Heart left ventricle (tissue), 16 donors: ENCODE results near the gene RNF149. TPM values are rescaled to one million over a fixed set of nuclear protein-coding genes. Genes with fewer than 3 reads are reported as not detected.
A peak's percentile ranks its signal among the peaks of the same experiment; 100 is the strongest.

Source experiments
- ATAC-seq, 4 donors: fragments of 200-7000 bp; cut with Tn5 transposase; one replicate each; pipeline ENCODE4 v1.9.1; 2020 to 2022; ENCODE audit warnings: moderate library complexity in 4 of 4, mild to moderate bottlenecking in 3 of 4, moderate number of reproducible peaks in 1 of 4
- DNase-seq, 5 donors: peaks; one replicate each; pipeline ENCODE4 v3.0.0-alpha.2; 2020
- H3K27ac ChIP-seq, 12 donors: fragments of 200-600 bp; sonication (generic) in 4 of 12; one replicate each; pipeline versions ENCODE4 v1.5.0 to v1.8.0; 2016 to 2022; ENCODE audit warnings: mild to moderate bottlenecking in 2 of 12
- H3K27me3 ChIP-seq, 9 donors: fragments of 200-600 bp; sonication (generic) in 2 of 9; one replicate each; pipeline versions ENCODE4 v1.5.1 to v1.8.0; 2016 to 2022; ENCODE audit warnings: mild to moderate bottlenecking in 3 of 9
- H3K36me3 ChIP-seq, 9 donors: fragments of 200-600 bp; sonication (generic) in 2 of 9; one replicate each; pipeline versions ENCODE4 v1.5.0 to v1.8.0; 2018 to 2022; ENCODE audit warnings: mild to moderate bottlenecking in 2 of 9
- H3K4me1 ChIP-seq, 12 donors: fragments of 200-600 bp; sonication (generic) in 4 of 12; one replicate each; pipeline versions ENCODE4 v1.5.0 to v1.8.0; 2016 to 2022; ENCODE audit warnings: mild to moderate bottlenecking in 3 of 12
- H3K4me3 ChIP-seq, 12 donors: fragments of 200-600 bp; sonication (generic) in 4 of 12; one replicate each; pipeline versions ENCODE4 v1.5.0 to v1.8.0; 2017 to 2022; ENCODE audit warnings: mild to moderate bottlenecking in 9 of 12, moderate library complexity in 4 of 12
- H3K9me3 ChIP-seq, 12 donors: fragments of 200-600 bp; sonication (generic) in 4 of 12; one replicate each; pipeline versions ENCODE4 v1.5.0 to v1.8.0; 2016 to 2022; ENCODE audit warnings: mild to moderate bottlenecking in 1 of 12
- CTCF ChIP-seq, 12 donors: fragments of 200-600 bp; sonication (generic) in 4 of 12; IDR thresholded peaks; one replicate each; pipeline versions ENCODE4 v1.5.0 to v1.8.0; 2018 to 2022; ENCODE audit warnings: antibody characterized with exemption in 12 of 12, mild to moderate bottlenecking in 5 of 12
- POLR2A ChIP-seq, 2 donors: fragments of 450-650 bp; IDR thresholded peaks; one replicate each; pipeline ENCODE4 v1.6.1; 2017; ENCODE audit warnings: antibody characterized with exemption in 2 of 2, mild to moderate bottlenecking in 2 of 2, moderate library complexity in 2 of 2
- WGBS, 4 donors: extraction: QIAGEN DNeasy Blood & Tissue Kit in 2 of 4; methylation state at CpG; one replicate each; pipeline versions ENCODE4 v1.1.5 to v1.1.7; 2013 to 2018; 5-methylcytosine and 5-hydroxymethylcytosine counted together
- intact Hi-C, 10 donors: fragments of 100-400 bp; cut with DNase I; formaldehyde crosslinking; loops; one replicate each; pipeline versions ENCODE4 v1.11.1 to v1.14.2; 2022
- polyA plus RNA-seq, 2 donors: library from polyadenylated mRNA; stranded (reverse); fragments of 200-250 nt; gene quantifications; one replicate each; pipeline ENCODE4 v1.2.3, GENCODE V29; 2013
- total RNA-seq, 9 donors: library from RNA; depleted of rRNA in 2 of 9; stranded (reverse); fragments of >200 nt in 2 of 9; fragmentation: NEBNext Ultra II Directional in 3 of 9; extraction: Animal tissue kit (Norgen Biotek cat#: 25700) in 3 of 9; gene quantifications; one replicate each; pipeline versions ENCODE4 v1.1.0 to v1.2.4, GENCODE V29; 2016 to 2023
- donor health status: ischemic (EF 13 %, LVEDD 7.1; RV severe dilation, severe dysfunction).
- donor health status: healthy with polysubstance abuse.
- donor health status: DM: no; HTN: yes; CAD: no.
- donor health status: DM: no; HTN: no; CAD: no.
- donor health status: ischemic (EF 25% LVEDD 6.9; RV normal size, moderate dysfunction).
- donor health status: ischemic (EF 25% LVEDD 5.7; RV mildly dilated, moderate dysfunction).
- donor health status: healthy.
- donor health status: DM: yes; HTN: yes; CAD: no.
- donor health status: ischemic (EF 35%, LVEDD 5.7; RV mildly dilated, moderate dysfunction).
- donor health status: nonischemic (EF 11% LVEDD 7.7; RV severe dilation, severe dysfunction).
- donor health status: DM: yes; HTN: yes; CAD: no.
- donor health status: PGD.
- donor health status: ischemic (EF 29% LVEDD 5.4; RV normal size, mild dysfunction).
- donor health status: nonischemic (EF 23%, LVEDD 6.1; RV moderate dilation, normal function).

Gene RNF149
- total and polyA plus RNA-seq, 11 donors, result 10.9 to 46.1 (median 15.8) TPM

GRCh38 chr2:101278925-101279324 lies 29.6 kb downstream of the RNF149 start:
- H3K27me3 ChIP-seq, result no peaks in the 10 kb centered on the region
- intact Hi-C loops, result no loop called here
- WGBS, 4 donors, result 80 to 94% (median 88%) methylated on average over 3 of the region's 3 CpGs
- ATAC-seq, result no peak
- no peak overlapping the region for H3K27ac ChIP-seq
- H3K4me1 ChIP-seq, result peaks cover 0 to 9% (median 0%) of the 10 kb centered on the region in 12 donors
- H3K4me3 ChIP-seq, result no peak overlapping the region
- TF ChIP-seq CTCF (IDR thresholded peaks at IDR 0.05), result no peak
- no peak for TF ChIP-seq POLR2A (IDR thresholded peaks at IDR 0.05)
- peaks cover 0 to 98% (median 89%) of the 10 kb centered on the region in 9 donors for H3K36me3 ChIP-seq
- H3K9me3 ChIP-seq, result no peaks in the 10 kb centered on the region
- DNase-seq, result no peak

- no peak overlapping the region for H3K27ac ChIP-seq
- peaks cover 0 to 9% (median 0%) of the 10 kb centered on the region in 12 donors for H3K4me1 ChIP-seq
- ATAC-seq, result no peak
- DNase-seq, result no peak
- intact Hi-C loops, result no loop called here
- H3K36me3 ChIP-seq, result peaks cover 0 to 98% (median 89%) of the 10 kb centered on the region in 9 donors
- TF ChIP-seq POLR2A (IDR thresholded peaks at IDR 0.05) (no peak), CTCF (IDR thresholded peaks at IDR 0.05) (peak in 1 of 12 donors; percentile 11)
- no peaks in the 10 kb centered on the region for H3K9me3 ChIP-seq
- no peak overlapping the region for H3K4me3 ChIP-seq
- WGBS, 4 donors, result 85 to 92% (median 86%) methylated on average over 7 of the region's 7 CpGs
- H3K27me3 ChIP-seq, result no peaks in the 10 kb centered on the region
Observed at GRCh38 chr2:101277111-101277510, 31.4 kb downstream of the RNF149 start.

GRCh38 chr2:101274142-101274541 lies 34.4 kb downstream of the RNF149 start:
- WGBS, 4 donors, result 58 to 75% (median 67%) methylated on average over 5 of the region's 5 CpGs
- Histone ChIP-seq H3K4me1 (peaks cover 0 to 9% (median 0%) of the 10 kb centered on the region in 12 donors), H3K27me3 (no peaks in the 10 kb centered on the region), H3K27ac (no peak overlapping the region), H3K36me3 (peaks cover 0 to 98% (median 89%) of the 10 kb centered on the region in 9 donors), H3K4me3 (no peak overlapping the region), H3K9me3 (no peaks in the 10 kb centered on the region)
- no peak for TF ChIP-seq POLR2A (IDR thresholded peaks at IDR 0.05)
- TF ChIP-seq CTCF (IDR thresholded peaks at IDR 0.05), result no peak
- intact Hi-C loops, result loop anchor here in 1 of 10 donors (5.0 kb wide), 1 partner anchor 33 kb away; the partner anchor contains the start of gene RNF149
- ATAC-seq, result peak in 1 of 4 donors; percentile 20
- DNase-seq, result no peak

GRCh38 chr2:101273056-101273455 lies 35.4 kb downstream of the RNF149 start:
- Histone ChIP-seq H3K4me3 (no peak overlapping the region), H3K4me1 (peaks cover 0 to 9% (median 0%) of the 10 kb centered on the region in 12 donors), H3K27me3 (no peaks in the 10 kb centered on the region), H3K9me3 (no peaks in the 10 kb centered on the region), H3K36me3 (peaks cover 0 to 98% (median 89%) of the 10 kb centered on the region in 9 donors), H3K27ac (no peak overlapping the region)
- DNase-seq (no peak), ATAC-seq (peak in 1 of 4 donors; percentile 23)
- WGBS, 4 donors, result 79 to 86% (median 83%) methylated on average over 8 of the region's 8 CpGs
- intact Hi-C loops, result loop anchor here in 1 of 10 donors (5.0 kb wide), 1 partner anchor 34 kb away; the partner anchor contains the start of gene RNF149
- TF ChIP-seq CTCF (IDR thresholded peaks at IDR 0.05) (no peak), POLR2A (IDR thresholded peaks at IDR 0.05) (no peak)
